OCI-LY1 (cell line): ENCODE results near the gene CDH23.

Source experiments
- H2AFZ ChIP-seq: fragments of 200-600 bp; sonication (generic), shearing (Covaris generic); 2 replicates; pipeline ENCODE4 v1.6.0; 2014; ENCODE audit warnings: antibody characterized with exemption, mild to moderate bottlenecking, low read length
- H3F3A ChIP-seq: fragments of 200-600 bp; sonication (generic), shearing (Covaris generic); 2 replicates; pipeline ENCODE4 v1.6.0; 2014; ENCODE audit warnings: mild to moderate bottlenecking, antibody characterized with exemption, low read length, moderate library complexity; ENCODE audit not compliant: insufficient read depth
- H3K27ac ChIP-seq: fragments of 200-600 bp; sonication (generic); 2 replicates; pipeline ENCODE4 v1.5.1; 2014; ENCODE audit warnings: low read length, mixed run types, mild to moderate bottlenecking, low read depth; ENCODE audit not compliant: poor library complexity, severe bottlenecking
- H3K27me3 ChIP-seq: fragments of 200-600 bp; sonication (generic); 2 replicates; pipeline ENCODE4 v1.6.0; 2014; ENCODE audit warnings: antibody characterized with exemption, mild to moderate bottlenecking, low read length, moderate library complexity; ENCODE audit not compliant: insufficient read depth
- H3K36me3 ChIP-seq: fragments of 200-600 bp; sonication (generic); 2 replicates; pipeline ENCODE4 v1.6.1; 2014; ENCODE audit warnings: mild to moderate bottlenecking, antibody characterized with exemption, low read length, moderate library complexity, mixed read lengths; ENCODE audit not compliant: insufficient read depth
- H3K4me1 ChIP-seq: fragments of 200-600 bp; sonication (generic); 2 replicates; pipeline ENCODE4 v1.5.1; 2014; ENCODE audit warnings: mild to moderate bottlenecking, low read length, moderate library complexity; ENCODE audit not compliant: insufficient read depth, severe bottlenecking
- H3K4me2 ChIP-seq: fragments of 200-600 bp; sonication (generic), shearing (Covaris generic); 2 replicates; pipeline ENCODE4 v1.6.1; 2014; ENCODE audit warnings: low read length
- H3K4me3 ChIP-seq: fragments of 200-600 bp; sonication (generic); 2 replicates; pipeline ENCODE4 v1.5.1; 2014; ENCODE audit warnings: low read length, low read depth, mild to moderate bottlenecking, mixed read lengths; ENCODE audit not compliant: poor library complexity, severe bottlenecking
- H3K79me2 ChIP-seq: fragments of 200-600 bp; shearing (Covaris generic); 2 replicates; pipeline ENCODE4 v1.6.1; 2016; ENCODE audit warnings: mixed run types, low read length, mixed read lengths; ENCODE audit not compliant: insufficient read depth
- H3K9ac ChIP-seq: fragments of 200-600 bp; sonication (generic), shearing (Covaris generic); 2 replicates; pipeline ENCODE4 v1.6.1; 2014; ENCODE audit warnings: mild to moderate bottlenecking, low read length, mixed read lengths
- H3K9me2 ChIP-seq: fragments of 200-600 bp; sonication (generic), shearing (Covaris generic); 2 replicates; pipeline ENCODE4 v1.6.1; 2014; ENCODE audit warnings: low read depth, mild to moderate bottlenecking, low read length, mixed read lengths
- H3K9me3 ChIP-seq: fragments of 200-600 bp; shearing (Covaris generic); 2 replicates; pipeline ENCODE4 v1.6.1; 2014; ENCODE audit warnings: low read length, mixed read lengths
- H4K20me1 ChIP-seq: fragments of 200-600 bp; sonication (generic), shearing (Covaris generic); 2 replicates; pipeline ENCODE4 v1.6.0; 2016; ENCODE audit warnings: mild to moderate bottlenecking, low read length; ENCODE audit not compliant: insufficient read depth
- EZH2 ChIP-seq: fragments of 200-600 bp; sonication (generic), shearing (Covaris generic); IDR thresholded peaks from 2 replicates; pipeline ENCODE4 v1.8.0; 2017; ENCODE audit warnings: borderline replicate concordance, mixed run types, mild to moderate bottlenecking, antibody characterized with exemption, low read length, moderate library complexity, mixed read lengths
- TF ChIP-seq, protein P1 (sequence below): fragments of 200-600 bp; sonication (generic), shearing (Covaris generic); IDR thresholded peaks from 2 replicates; pipeline ENCODE4 v1.5.1; 2017; ENCODE audit warnings: mild to moderate bottlenecking, antibody characterized with exemption, low read length, moderate library complexity, mixed read lengths

CDH23 gene

DNA sequence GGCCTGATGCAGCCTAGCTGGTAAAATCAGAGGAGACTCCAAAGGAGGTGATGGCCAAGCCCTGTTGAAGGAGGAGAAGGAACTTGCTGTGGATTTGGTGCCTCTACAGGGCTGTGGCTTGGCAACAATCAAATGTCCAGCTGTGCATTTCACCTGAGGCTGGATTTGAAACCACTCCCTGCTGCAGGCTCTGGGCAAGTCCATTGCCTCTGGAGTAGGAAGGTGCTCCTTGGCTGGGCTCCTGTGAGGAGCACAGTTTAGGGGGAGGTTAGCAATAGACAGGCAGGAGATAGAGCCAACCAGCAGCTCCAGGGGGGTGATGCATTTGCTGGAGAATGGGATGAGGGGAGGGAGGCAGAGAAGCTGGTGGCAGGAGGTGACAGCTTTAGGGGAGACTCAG, 26.5 kb downstream of the CDH23 start:
- Histone ChIP-seq H3K9ac (no peak overlapping the region), H4K20me1 (no peaks in the 10 kb centered on the region), H2AFZ (no peak overlapping the region), H3K27ac (no peak overlapping the region), H3K4me2 (no peak overlapping the region), H3K4me1 (no peaks in the 10 kb centered on the region), H3F3A (no peaks in the 10 kb centered on the region), H3K4me3 (no peak overlapping the region), H3K9me3 (no peaks in the 10 kb centered on the region), H3K36me3 (no peaks in the 10 kb centered on the region), H3K79me2 (no peaks in the 10 kb centered on the region), H3K27me3 (no peaks in the 10 kb centered on the region; the same call in 1 of the 2 replicates), H3K9me2 (no peaks in the 10 kb centered on the region)
- TF ChIP-seq, protein P1, sequence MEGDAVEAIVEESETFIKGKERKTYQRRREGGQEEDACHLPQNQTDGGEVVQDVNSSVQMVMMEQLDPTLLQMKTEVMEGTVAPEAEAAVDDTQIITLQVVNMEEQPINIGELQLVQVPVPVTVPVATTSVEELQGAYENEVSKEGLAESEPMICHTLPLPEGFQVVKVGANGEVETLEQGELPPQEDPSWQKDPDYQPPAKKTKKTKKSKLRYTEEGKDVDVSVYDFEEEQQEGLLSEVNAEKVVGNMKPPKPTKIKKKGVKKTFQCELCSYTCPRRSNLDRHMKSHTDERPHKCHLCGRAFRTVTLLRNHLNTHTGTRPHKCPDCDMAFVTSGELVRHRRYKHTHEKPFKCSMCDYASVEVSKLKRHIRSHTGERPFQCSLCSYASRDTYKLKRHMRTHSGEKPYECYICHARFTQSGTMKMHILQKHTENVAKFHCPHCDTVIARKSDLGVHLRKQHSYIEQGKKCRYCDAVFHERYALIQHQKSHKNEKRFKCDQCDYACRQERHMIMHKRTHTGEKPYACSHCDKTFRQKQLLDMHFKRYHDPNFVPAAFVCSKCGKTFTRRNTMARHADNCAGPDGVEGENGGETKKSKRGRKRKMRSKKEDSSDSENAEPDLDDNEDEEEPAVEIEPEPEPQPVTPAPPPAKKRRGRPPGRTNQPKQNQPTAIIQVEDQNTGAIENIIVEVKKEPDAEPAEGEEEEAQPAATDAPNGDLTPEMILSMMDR = no peak
- no peak for TF ChIP-seq EZH2

DNA sequence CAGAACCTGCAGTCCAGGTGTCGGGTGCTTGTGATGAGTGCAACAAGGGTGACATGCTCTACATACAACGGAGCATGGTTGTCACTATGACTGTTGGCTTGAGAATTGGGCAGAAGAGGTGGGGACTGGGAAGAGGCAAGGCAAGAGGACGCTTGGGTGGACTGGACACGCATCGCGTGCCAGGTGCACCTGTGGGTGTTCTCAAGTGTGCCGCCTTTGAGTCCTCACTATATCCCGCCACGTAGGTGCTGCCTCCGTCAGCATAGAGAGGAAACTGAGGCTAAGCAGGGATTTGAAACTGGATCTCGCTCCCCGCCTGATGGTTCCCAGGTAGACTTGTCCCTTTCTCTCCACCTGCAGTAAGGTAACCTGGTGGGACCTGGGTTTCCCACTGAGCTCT, 27.2 kb downstream of the CDH23 start:
- H3K36me3 ChIP-seq = no peaks in the 10 kb centered on the region
- no peaks in the 10 kb centered on the region for H3K9me2 ChIP-seq

DNA sequence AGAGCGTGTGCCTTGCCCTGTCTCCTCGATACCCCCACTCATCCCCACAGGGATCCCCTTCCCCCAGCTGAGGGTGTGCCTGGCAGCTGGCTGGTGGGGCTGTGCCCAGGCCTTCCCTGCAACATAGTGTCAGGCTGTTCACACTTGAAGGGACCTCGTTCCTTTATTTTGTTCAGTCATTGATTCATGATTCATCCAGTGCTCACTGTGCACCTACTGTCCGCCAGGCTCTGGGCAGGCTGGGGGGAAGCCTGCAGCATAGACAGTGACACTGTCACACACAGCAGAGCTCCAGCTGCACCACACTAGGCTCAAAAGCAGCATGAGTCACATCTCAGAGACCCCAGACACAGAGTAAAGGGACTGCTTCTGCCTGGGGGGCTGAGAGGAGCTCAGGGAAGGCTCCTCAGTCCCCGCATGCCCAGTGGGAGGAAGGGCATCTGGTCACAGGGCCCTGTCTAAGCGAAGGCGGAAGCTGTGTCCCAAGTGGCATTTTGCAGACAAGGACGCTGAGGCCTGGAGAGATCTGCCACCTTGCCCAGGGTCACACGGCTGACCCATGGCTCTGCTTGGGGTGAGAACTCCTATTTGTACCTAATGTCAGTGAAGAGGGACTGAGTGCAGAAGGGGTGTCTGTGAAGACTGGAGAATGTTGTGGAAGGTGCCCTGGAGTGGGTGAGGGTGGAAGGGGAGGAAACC, 27.9 kb downstream of the CDH23 start:
- no peak overlapping the region for H3K9ac ChIP-seq
- no peaks in the 10 kb centered on the region for H4K20me1 ChIP-seq
- H2AFZ ChIP-seq = no peak overlapping the region
- H3K27me3 ChIP-seq = no peaks in the 10 kb centered on the region
- H3K4me2 ChIP-seq = no peak overlapping the region
- H3K36me3 ChIP-seq = no peaks in the 10 kb centered on the region
- H3K4me1 ChIP-seq = no peaks in the 10 kb centered on the region
- H3K9me3 ChIP-seq = no peaks in the 10 kb centered on the region
- no peak overlapping the region for H3K4me3 ChIP-seq
- TF ChIP-seq EZH2 = no peak
- TF ChIP-seq, protein P1 = no peak
- H3K9me2 ChIP-seq = no peaks in the 10 kb centered on the region
- H3K27ac ChIP-seq = no peak overlapping the region
- H3K79me2 ChIP-seq = no peaks in the 10 kb centered on the region
- H3F3A ChIP-seq = no peaks in the 10 kb centered on the region

More for the DNA sequence above, 27.2 kb downstream of the CDH23 start:
- no peaks in the 10 kb centered on the region for H3K4me1 ChIP-seq
- H3K4me3 ChIP-seq = no peak overlapping the region
- no peaks in the 10 kb centered on the region for H4K20me1 ChIP-seq
- no peak for TF ChIP-seq EZH2
- TF ChIP-seq, protein P1 = no peak
- H3K4me2 ChIP-seq = no peak overlapping the region
- no peak overlapping the region for H3K9ac ChIP-seq
- no peaks in the 10 kb centered on the region for H3K27me3 ChIP-seq
- H3K27ac ChIP-seq = no peak overlapping the region
- H3K79me2 ChIP-seq = no peaks in the 10 kb centered on the region
- H3F3A ChIP-seq = no peaks in the 10 kb centered on the region
- H2AFZ ChIP-seq = no peak overlapping the region
- H3K9me3 ChIP-seq = no peaks in the 10 kb centered on the region
